Breast epithelium (tissue), 4 donors: ENCODE results near the gene AGAP2. TPM values are rescaled to one million over a fixed set of nuclear protein-coding genes. Genes with fewer than 3 reads are reported as not detected.

Source experiments
- DNase-seq, 2 donors: peaks; one replicate each; pipeline ENCODE4 v3.0.0-alpha.2; 2019; ENCODE audit warnings: low spot score in 2 of 2
- H3K27ac ChIP-seq, 2 donors: fragments of 200-600 bp; sonication (generic) in 1 of 2; one replicate each; pipeline ENCODE4 v1.5.1; 2016 to 2019; ENCODE audit warnings: mild to moderate bottlenecking in 1 of 2
- H3K27me3 ChIP-seq, 2 donors: fragments of 200-600 bp; sonication (generic) in 1 of 2; one replicate each; pipeline versions ENCODE4 v1.5.1 to v1.6.0; 2017 to 2019; ENCODE audit warnings: control low read depth in 1 of 2, mild to moderate bottlenecking in 1 of 2
- H3K36me3 ChIP-seq: fragments of 200-600 bp; one replicate; pipeline ENCODE4 v1.5.1; 2019
- H3K4me1 ChIP-seq, 2 donors: fragments of 200-600 bp; sonication (generic); one replicate each; pipeline ENCODE4 v1.5.1; 2016 to 2019; ENCODE audit warnings: control low read depth in 1 of 2
- H3K4me3 ChIP-seq, 3 donors: fragments of 200-600 bp; sonication (generic); 1 replicate in 2 of 3; 2 replicates in 1 of 3; pipeline ENCODE4 v1.5.1; 2016 to 2019; ENCODE audit warnings: mild to moderate bottlenecking in 3 of 3, moderate library complexity in 2 of 3
- H3K9me3 ChIP-seq, 2 donors: fragments of 200-600 bp; sonication (generic) in 1 of 2; one replicate each; pipeline ENCODE4 v1.5.1; 2016 to 2019; ENCODE audit warnings: control low read depth in 1 of 2
- POLR2A ChIP-seq: fragments of 450-650 bp; IDR thresholded peaks from one replicate; pipeline ENCODE4 v1.6.1; 2016; ENCODE audit warnings: antibody characterized with exemption, mild to moderate bottlenecking, moderate library complexity
- POLR2AphosphoS5 ChIP-seq, 3 donors: sonication (generic); formaldehyde crosslinking; IDR thresholded peaks; one replicate each; pipeline ENCODE4 v1.6.1; 2017; ENCODE audit warnings: antibody characterized with exemption in 3 of 3
- intact Hi-C: fragments of 100-400 bp; cut with DNase I; formaldehyde crosslinking; loops from one replicate; pipeline ENCODE4 v1.15.1; 2023; ENCODE audit warnings: low total_unique reads
- total RNA-seq, 3 donors: library from RNA; depleted of rRNA; stranded (reverse); fragments of >200 nt; gene quantifications; one replicate each; pipeline ENCODE4 v1.1.0, GENCODE V29; 2016
- TF ChIP-seq, protein P1 (sequence below), 3 donors: fragments of 450-650 bp; IDR thresholded peaks; one replicate each; pipeline ENCODE4 v1.5.1; 2016 to 2017; ENCODE audit warnings: antibody characterized with exemption in 3 of 3, mild to moderate bottlenecking in 3 of 3, moderate library complexity in 3 of 3

The AGAP2 gene
- total RNA-seq, 3 donors from 2014 or later = 1.2 to 1.8 (median 1.6) TPM

- Histone ChIP-seq H3K27ac (no peak overlapping the region), H3K4me3 (peak overlapping the region in 2 of 3 donors; percentile 56 to 63), H3K4me1 (peaks cover 0 to 8% of the 10 kb centered on the region in 2 donors), H3K27me3 (peaks cover 0 to 25% of the 10 kb centered on the region in 2 donors), H3K36me3 (no peaks in the 10 kb centered on the region), H3K9me3 (no peaks in the 10 kb centered on the region)
- no peak for DNase-seq
- intact Hi-C loops = no loop called here
- TF ChIP-seq POLR2A (no peak), POLR2AphosphoS5 (IDR thresholded peaks at IDR 0.05) (no peak)
- TF ChIP-seq, protein P1, sequence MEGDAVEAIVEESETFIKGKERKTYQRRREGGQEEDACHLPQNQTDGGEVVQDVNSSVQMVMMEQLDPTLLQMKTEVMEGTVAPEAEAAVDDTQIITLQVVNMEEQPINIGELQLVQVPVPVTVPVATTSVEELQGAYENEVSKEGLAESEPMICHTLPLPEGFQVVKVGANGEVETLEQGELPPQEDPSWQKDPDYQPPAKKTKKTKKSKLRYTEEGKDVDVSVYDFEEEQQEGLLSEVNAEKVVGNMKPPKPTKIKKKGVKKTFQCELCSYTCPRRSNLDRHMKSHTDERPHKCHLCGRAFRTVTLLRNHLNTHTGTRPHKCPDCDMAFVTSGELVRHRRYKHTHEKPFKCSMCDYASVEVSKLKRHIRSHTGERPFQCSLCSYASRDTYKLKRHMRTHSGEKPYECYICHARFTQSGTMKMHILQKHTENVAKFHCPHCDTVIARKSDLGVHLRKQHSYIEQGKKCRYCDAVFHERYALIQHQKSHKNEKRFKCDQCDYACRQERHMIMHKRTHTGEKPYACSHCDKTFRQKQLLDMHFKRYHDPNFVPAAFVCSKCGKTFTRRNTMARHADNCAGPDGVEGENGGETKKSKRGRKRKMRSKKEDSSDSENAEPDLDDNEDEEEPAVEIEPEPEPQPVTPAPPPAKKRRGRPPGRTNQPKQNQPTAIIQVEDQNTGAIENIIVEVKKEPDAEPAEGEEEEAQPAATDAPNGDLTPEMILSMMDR (IDR thresholded peaks at IDR 0.05) = no peak
These were observed 27.3 kb upstream of the AGAP2 start for GRCh38 chr12:57765698-57766463.

DNA sequence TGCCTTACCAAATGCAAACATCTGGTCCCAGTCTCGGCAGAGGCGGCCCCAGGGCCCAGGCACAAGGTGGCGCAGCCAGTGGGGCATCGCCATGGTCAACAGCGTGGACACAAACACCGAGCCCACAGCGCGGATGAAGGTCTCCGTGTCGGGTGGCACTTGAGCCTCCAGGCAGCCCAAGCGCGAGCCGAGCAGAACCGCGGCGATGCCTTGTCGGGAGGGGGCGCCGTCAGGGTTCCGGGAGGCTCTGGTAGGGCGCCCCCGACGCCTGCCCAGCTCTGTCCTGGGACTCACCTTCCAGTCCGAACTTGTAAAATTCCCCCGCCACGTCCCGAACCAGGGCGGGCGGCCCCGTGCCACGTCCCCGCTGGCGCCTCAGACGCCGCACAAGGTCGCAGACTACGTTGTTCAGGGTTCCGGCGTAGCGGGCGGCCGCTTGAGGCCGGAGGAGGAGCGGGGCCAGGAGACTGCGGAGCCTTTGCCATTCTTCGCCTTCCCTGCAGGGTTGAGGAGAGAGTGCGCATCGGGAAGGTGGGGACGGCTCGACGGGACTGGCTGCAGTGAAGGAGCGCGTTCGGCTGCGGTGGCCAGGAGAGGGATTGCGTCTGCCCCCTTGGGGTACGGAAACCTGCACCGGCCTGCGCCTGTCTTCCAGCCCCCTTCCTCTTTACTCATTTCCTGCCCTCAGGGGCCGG is 26.6 kb upstream of the AGAP2 start:
- Histone ChIP-seq H3K9me3 (no peaks in the 10 kb centered on the region), H3K27ac (no peak overlapping the region), H3K27me3 (peaks cover 0 to 25% of the 10 kb centered on the region in 2 donors), H3K4me1 (peaks cover 0 to 8% of the 10 kb centered on the region in 2 donors), H3K4me3 (peak overlapping the region; percentile 5 to 63 (median 56)), H3K36me3 (no peaks in the 10 kb centered on the region)
- intact Hi-C loops = no loop called here
- DNase-seq = peak in 1 of 2 donors; percentile 54
- TF ChIP-seq POLR2AphosphoS5 (IDR thresholded peaks at IDR 0.05) (no peak), POLR2A (no peak)
- TF ChIP-seq, protein P1 (IDR thresholded peaks at IDR 0.05) = peak in 2 of 3 donors; percentile 22 to 23

GRCh38 chr12:57764662-57765002 is 26.1 kb upstream of the AGAP2 start:
- DNase-seq = no peak
- no peaks in the 10 kb centered on the region for H3K9me3 ChIP-seq
- H3K27ac ChIP-seq = no peak overlapping the region
- no peaks in the 10 kb centered on the region for H3K36me3 ChIP-seq
- peaks cover 0 to 8% of the 10 kb centered on the region in 2 donors for H3K4me1 ChIP-seq
- TF ChIP-seq, protein P1 (IDR thresholded peaks at IDR 0.05) = no peak
- no peak for TF ChIP-seq POLR2A
- no peak for TF ChIP-seq POLR2AphosphoS5 (IDR thresholded peaks at IDR 0.05)
- peaks cover 0 to 25% of the 10 kb centered on the region in 2 donors for H3K27me3 ChIP-seq
- H3K4me3 ChIP-seq = peak overlapping the region in 2 of 3 donors; percentile 56 to 63
- intact Hi-C loops = no loop called here

GRCh38 chr12:57763881-57764661 is 25.5 kb upstream of the AGAP2 start:
- Histone ChIP-seq H3K9me3 (no peaks in the 10 kb centered on the region), H3K27ac (no peak overlapping the region), H3K27me3 (peaks cover 0 to 25% of the 10 kb centered on the region in 2 donors), H3K4me1 (peaks cover 0 to 8% of the 10 kb centered on the region in 2 donors), H3K36me3 (no peaks in the 10 kb centered on the region), H3K4me3 (peak overlapping the region in 2 of 3 donors; percentile 56 to 63)
- intact Hi-C loops = no loop called here
- DNase-seq = no peak
- TF ChIP-seq POLR2A (no peak), POLR2AphosphoS5 (IDR thresholded peaks at IDR 0.05) (no peak)
- TF ChIP-seq, protein P1 (IDR thresholded peaks at IDR 0.05) = no peak
